CD4-positive, alpha-beta T cell treated with Interleukin-10 for 1 hour (primary cell): ENCODE measurements around the gene IGSF8.

Experiments used
- DNase-seq: peaks from one replicate; pipeline ENCODE4 v3.0.0-alpha.2; 2020

The IGSF8 gene

DNA sequence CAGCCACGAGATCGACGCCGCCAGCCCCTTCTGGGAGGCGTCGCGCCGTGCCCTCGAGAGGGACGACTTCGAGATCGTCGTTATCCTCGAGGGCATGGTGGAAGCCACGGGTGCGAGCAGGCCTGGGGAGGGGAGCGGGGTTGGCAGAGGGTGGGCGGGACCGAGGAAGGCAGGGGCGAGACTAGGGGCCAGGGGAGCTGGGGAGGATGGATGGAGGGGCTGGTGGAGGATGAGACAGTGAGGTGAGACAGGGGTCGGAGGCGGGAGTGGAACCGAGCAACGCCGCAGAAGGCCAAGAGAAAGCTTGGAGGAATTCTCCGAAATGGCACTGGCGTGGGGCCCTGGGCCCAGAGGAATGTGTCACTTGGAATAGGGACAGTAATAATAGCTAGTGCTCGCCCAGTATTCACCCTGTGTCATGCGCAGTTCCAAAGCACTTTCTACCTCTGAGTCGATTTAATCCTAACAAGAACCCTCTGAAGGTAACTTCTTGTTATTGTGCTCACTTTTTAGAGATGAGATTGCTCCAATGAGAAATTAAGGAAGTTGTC, 13.6 kb downstream of the IGSF8 start:
- no peak for DNase-seq

GRCh38 chr1:160083968-160084770, 14.2 kb downstream of the IGSF8 start:
- peak; percentile 82 for DNase-seq

DNA sequence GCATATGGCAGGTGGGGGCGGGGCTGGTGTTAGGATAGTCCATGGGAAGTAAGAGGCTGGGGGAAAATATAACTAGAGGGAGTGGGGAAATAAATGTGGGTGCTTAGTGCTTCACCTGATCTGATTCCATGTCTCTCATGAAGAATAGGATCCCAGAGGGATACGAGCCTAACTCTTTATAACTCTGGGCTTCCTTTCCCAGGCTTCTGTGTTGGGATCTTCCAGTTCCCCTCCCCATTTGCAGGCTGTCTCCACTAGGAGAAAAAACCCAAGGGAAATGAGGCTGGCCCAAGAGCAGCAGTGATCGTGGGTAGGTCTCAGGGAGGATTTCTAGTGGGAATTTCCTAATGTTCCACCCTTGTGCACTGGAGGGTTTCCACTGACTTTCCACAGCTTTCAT, 15.5 kb downstream of the IGSF8 start:
- no peak for DNase-seq

- no peak for DNase-seq
Measured at GRCh38 chr1:160082487-160082886, 15.9 kb downstream of the IGSF8 start.

GRCh38 chr1:160081261-160081936, 17.0 kb downstream of the IGSF8 start, which contains the start of gene KCNJ9:
KCNJ9 (plus strand) TSS chr1:160081538; CDS start chr1:160084031, 2,493 bp downstream.
- DNase-seq = no peak

DNA sequence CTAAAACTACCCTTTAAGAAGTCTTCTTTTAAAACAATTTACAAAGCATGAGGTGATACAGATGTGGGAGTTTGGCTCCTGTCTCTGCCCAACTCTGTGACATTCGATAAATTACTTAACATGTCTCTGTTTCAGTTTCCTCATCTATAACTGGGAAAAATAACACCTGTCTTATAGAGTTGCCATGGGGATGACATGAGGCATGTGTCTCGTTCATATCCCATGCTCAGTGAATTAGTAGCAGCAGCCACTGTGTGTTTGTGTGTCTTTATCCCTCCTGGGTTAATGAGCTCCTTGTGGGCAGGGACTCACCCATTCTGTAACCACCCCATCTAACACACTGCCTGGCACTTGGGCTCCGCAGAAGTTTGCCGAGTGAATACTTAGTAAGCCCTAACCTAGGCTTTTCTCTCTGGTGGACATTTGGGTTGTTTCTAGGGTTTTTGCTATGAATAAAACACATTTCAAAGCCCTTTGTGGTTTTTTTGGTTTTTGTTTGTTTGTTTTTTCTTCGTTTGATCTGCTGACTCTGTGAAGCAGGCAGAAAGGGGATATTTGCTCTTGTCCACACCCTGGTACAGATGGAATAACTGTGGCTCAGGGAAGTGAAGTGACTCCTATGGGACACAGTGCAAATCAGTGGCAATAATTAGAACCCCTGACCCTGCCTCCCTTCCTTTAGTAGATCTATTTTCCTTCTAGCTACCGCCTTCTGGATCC, 17.9 kb downstream of the IGSF8 start:
- no peak for DNase-seq

GRCh38 chr1:160079448-160079847, 19.0 kb downstream of the IGSF8 start:
- DNase-seq = no peak

DNA sequence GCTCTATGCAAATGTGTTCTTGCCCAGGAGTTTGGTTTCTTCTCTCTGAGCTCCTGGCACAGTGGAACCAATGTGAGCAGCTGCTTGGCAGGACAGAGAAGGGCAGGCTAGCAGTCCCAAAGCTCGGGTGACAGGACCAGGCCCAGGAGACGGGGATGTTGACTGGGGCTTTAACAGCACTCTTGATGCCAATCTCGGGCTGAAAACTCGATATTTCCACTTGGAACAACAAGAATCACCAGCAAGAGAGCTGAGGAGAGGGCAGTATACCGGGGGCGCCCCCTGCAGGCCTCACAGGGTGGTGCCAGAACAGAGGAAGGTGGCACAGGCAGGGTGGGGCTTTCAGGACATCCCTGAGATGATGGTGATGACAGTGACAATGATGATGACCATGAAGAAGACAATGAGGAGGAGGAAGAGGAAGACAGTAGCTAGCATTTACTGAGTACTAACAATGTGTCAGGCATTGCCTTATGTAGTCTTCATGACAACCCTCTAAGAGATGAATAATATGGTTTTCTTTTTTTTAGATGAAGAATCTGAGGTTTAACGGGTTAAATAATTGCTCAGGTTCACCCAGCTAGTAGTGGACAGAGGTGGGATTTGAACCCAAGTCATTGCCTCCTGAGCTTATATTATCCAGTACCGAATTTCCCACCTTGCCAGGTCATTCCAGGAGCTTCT, 19.8 kb downstream of the IGSF8 start:
- peak; percentile 64 for DNase-seq

GRCh38 chr1:160077486-160077885, 20.9 kb downstream of the IGSF8 start:
- no peak for DNase-seq

DNA sequence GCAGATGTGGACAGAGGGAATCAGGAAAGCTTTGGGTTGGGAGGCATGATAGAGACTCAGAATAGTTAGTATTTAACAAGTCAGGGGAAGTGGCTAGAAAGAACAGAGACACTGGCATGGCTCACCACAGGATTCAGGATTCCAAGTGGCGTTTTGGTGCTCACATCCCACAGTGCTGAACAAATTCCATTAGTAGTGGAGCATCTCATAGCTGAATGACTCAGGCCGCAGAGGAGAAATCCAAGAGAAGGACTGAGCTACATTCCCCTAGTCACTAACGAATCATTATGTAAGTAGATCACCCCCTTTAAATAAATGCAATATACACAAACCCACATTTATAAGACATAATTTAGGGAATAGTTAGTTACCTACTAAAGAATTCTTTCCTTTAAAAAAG, 22.1 kb downstream of the IGSF8 start:
- no peak for DNase-seq

DNA sequence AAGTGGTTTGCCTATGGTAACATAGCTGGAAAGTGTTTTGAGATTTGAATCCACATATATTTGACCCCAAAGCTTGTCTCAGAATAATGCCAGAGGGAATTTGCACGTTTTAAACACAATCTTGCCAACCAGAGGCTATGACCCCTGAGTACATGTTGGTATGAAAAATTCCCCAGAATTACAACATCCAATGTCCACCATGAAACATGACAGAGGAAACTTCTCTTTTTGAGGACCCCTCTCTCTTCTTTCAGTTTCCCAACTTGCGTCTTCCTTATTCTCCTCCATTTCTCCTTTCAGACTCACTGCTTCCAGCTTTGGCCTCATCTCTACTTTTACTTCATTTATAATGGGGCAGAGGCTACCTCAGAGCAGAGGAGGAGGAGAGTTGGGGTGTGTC, 22.6 kb downstream of the IGSF8 start:
- DNase-seq = no peak

DNA sequence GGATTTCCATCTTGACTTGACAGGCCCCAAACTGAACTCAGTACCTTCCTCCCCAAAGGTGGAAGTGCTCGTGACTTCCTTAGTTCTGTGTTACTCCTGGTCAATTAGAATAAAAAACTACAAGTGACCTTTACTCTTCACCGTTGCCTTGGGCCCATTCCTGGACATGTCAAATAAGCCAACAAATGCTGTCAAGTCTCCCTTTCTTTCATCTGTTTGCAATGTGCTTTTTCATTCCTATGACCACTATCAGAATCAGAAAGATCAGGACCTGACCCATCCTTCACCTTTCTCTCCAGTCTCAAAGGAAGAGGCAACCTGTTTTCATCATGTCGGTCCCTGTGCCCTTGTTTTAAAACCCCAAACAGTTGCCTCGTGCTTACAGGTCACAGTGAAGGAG, 23.6 kb downstream of the IGSF8 start:
- DNase-seq = no peak

- DNase-seq = no peak
Measured at GRCh38 chr1:160071289-160071688, 27.1 kb downstream of the IGSF8 start.

GRCh38 chr1:160070243-160071163, 27.9 kb downstream of the IGSF8 start:
- peak; percentile 68 for DNase-seq

GRCh38 chr1:160069460-160070231, 28.8 kb downstream of the IGSF8 start, which contains the start of gene KCNJ10:
KCNJ10 (minus strand) TSS chr1:160070160; CDS start chr1:160042532, 27,628 bp downstream.
- DNase-seq = no peak

DNA sequence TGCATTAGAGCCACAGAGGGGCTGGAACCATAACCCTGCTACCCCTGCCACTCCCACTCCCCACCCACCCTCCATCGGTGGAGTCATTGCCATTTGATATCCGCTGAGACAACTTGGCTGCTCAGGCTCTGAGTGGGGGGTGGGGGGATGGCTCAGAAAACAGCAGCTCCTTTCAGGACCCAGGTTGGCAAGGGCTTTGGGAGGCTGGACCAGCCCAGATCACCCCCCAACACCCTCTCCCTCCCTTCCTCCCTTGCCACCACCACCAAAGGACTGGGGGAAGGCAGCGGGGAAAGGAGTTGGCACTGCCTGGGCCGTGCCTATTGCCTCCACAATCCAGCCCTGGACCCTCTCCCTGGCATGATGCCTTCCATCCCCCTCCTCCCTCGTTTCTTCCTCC, 30.2 kb downstream of the IGSF8 start:
- DNase-seq = no peak

- no peak for DNase-seq
Measured at GRCh38 chr1:160066829-160067745, 31.3 kb downstream of the IGSF8 start.

- no peak for DNase-seq
Measured at GRCh38 chr1:160064746-160065145, 33.7 kb downstream of the IGSF8 start.

GRCh38 chr1:160064164-160064563, 34.3 kb downstream of the IGSF8 start:
- no peak for DNase-seq

DNA sequence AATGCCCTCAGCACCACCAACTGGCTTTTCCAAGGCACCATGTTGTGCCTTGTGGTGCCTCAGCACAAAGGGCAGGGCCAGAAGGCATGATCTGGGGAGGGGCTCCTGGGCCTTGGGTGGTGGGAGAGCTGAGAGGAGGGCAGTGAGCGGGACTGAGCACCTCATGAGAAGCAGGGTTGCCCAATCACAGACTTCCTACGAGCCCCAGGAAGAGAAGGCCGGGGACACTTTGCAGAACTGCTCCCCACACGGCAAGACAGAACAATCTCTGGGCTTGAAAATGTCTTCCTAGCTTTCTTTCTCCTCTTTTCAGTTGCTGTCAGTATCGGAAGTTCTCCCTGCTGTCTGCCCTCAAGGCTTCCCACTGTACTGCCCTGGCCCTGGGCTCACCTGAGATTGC, 35.2 kb downstream of the IGSF8 start:
- DNase-seq = no peak
